ENCODE data around the gene CARS1.

The CARS1 gene

DNA sequence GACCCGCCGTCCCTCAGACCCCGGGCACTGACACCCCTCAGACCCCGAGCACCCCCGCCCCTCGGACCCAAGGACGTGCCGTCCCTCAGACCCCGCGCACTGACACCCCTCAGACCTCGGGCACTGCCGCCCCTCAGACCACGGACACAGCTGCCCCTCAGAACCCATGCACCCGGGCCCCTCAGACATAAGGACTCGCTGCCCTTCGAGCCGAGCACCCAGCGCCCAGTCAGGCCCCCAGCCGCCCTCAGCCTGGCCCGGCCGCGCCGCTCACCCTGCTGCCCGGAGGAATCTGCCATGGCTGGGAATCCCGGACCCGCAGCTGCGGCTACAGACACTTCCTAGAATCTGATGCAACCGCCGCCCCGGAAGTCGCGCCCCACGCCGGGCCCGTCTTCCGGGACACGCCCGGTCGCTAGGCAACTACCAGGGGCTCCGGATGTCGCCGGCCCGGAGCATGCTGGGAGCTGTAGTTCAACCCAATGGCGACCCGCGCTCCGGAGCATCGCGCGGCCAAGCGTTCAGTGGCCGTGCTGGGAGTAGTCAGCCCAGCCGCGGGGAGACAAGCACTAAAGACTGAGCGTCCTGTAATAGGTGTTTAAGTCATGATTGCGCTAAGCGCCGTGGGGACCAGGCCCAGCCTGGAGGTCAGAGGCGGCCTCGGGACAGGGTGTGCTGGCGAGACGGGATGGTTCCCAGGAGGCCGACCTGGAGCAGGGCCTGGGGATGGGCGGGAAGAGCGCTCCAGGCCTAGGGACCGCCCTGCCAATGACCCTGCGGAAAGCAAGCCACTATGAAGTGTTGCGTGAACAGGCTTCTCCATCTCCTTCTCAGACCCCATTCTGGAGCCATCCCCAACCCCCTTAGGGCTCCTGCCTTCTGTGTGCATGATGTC, at the start of gene CARS1:
CARS1 (minus strand) TSS at position 355 of the 895 bp plus-strand sequence; CDS start at position 299, 56 bp downstream.
- peak; percentile 83 for DNase-seq

DNA sequence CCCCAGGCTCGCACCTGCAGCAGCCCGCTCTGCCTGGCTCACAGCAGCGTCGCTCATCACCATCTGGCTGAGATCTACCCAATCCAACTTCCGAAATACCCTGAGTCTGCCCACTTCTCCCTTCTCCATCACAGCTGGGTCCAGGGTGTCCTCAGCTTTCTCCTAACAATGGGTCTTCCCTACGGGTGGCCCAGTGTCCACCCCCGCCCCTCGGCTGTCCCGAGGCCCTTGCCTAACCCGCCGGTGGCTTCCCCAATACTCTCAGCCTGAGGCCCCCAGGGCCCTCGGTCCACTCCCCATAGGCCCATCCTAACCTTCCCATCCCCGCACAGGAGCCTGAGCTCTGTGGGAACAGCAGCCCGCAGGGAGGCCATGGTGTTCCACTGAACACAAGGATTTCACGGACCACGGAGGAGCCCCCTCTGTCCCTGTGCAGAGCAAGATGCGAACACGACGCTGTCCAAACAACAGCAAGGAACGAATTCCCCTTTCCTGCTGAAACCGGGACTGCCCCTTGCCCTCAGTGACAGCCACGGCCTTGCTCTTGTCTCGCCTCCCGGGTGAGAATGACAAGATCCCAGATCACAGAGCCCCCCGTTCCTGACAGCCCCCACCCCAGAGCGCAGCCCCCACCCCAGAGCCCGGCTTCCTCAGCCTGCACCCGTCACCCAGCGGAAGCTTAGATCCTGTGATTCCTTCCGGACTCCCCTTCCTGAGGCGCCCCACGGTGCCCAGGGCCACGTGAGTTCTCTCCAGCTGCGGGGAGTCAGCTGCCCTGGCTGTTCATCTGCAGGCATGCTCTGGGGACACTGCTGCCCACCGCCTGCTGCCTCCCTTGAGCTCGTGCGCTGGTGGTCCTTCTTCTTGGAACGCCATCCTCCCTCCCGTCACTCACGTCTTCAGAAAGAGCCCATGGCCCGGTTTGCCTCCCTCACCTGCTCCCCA, 48.8 kb upstream of the CARS1 start:
- DNase-seq = no peak

DNA sequence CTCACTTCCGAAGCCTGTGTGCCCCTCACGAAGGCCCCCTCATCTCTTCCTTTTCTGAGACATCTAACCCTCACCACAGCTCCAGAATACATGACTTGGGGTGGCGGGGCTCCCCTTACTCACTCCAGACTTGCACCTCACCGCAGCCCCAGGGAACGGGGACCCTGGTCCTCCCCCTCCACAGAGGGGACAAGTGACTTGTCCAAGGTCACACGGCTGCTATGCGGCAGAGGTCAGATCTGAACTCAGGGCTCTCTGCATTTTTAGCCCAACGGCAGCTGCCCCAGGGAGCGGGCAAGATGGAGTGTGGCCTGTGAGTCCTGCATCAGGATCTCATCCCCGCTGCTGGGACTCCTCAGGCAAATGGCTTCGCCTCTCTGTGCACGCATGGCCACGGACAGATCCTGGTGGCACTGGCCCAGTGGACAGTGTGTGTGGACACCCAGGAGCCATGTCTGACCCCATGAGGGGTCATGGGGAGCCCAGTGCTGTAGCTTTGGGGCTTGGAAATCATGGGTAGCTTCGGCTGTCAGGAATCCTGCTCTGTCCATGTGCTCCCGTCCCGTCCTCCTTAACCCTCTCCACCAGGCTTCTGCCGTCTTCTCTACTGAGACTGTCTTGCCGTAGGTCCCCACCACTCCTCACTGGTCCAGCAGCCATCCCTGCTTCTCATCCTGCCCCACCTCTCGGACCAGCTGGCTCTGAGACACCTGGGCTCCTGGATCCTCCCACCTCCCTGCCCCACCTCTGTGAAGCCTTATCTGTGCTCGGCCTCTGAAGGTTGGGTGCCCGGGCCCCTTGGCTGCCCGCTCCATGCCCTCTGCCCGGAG, 48.0 kb upstream of the CARS1 start:
- DNase-seq = no peak

DNA sequence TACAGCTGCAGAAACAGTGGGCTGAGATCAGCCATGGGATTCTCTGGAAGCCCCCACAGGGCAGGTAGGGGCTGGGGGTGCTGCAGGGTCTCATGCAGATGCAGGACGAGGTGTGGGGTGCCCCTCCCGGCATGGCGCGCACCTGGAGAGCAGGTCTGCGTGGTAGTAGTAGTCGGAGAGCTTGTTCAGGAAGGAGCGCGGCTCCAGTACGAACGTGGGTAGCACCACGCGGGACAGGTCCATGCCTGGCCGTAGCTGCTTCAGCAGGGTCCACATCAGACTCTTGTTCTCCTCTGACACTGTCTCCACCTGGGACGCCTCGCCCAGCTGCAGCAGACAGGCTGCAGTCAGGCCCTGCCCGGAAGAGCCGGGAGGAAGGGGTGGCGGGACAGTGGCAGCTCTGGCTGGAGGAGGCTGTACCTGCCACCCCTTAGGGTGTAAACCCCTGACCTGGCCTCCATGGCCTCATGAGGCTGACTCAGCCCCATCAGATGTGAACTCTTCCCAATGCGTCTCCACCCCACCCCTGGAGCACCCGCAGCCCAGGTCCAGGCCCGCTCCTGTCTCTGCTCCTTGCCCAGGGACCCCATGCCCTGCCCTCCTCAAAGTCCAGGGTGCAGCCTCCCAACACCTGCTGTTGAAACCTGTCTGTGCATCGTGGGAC, 47.0 kb upstream of the CARS1 start:
- no peak for DNase-seq

DNA sequence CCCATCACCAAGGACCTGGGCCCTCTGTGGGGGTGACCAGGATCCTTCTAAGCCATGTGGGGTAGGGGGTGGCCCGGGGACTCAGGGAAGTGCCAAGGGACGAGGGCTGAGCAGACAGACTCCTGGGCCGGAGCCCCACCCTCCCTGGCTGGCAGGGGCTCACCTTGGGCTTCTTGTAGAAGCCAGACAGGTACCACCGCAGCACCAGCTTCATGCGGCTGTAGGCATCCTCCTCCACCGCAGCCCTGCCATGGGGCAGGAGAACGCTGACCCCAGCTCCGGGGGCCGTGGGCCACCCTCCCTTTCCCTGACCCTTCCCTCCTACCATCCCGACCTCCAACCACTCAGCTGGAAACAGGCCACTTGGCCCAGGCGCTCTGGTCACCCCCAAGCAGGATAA, 45.9 kb upstream of the CARS1 start:
- DNase-seq = no peak

DNA sequence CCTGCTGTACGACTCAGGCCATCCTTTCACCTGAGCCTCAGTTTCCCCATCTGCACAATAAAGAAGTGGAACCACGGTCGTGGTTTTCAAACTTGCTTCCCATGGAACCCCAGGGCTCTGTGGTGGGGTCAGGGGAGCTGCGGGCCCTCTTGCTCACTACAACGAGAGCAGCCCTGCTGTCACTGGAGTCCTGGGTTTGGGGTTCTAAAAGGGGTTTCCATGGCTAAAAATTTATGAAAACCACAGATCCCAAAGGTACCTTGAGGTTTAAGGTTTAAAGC, 45.4 kb upstream of the CARS1 start:
- DNase-seq = no peak

DNA sequence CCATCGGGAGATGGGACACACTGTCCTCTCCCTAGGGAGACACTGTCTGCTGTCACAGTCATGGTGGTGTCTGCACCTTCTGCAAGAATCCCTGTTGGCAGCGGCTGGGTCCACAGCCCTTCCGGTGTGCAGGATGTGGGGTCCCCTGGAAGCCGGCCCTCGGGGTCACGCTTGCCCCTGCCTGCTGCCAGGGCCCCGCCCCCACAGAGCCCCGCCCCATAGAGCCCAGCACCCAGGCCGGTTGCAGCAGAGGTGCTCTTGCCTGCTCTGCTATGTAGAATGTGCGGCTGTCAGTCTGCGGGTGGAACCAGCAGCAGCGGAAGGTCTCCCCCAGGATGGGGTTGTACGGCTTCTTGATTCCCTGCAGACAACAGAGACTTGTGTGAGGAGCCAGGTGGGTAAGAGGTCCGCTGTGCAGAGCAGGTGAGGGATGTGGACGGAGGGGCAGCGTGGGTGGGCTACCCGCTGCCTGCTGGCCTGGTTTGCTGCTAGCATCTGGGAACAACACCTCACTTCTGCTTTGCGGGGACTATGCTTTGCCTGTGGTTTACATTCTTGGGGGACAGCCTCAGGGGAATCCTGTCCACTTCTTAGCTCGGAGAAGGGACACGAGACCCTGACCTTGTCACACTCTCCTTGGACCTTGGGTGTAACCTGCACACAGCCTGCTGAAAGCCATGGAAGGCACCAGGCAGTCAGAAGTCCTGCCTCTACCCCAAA, 44.9 kb upstream of the CARS1 start:
- DNase-seq = no peak

DNA sequence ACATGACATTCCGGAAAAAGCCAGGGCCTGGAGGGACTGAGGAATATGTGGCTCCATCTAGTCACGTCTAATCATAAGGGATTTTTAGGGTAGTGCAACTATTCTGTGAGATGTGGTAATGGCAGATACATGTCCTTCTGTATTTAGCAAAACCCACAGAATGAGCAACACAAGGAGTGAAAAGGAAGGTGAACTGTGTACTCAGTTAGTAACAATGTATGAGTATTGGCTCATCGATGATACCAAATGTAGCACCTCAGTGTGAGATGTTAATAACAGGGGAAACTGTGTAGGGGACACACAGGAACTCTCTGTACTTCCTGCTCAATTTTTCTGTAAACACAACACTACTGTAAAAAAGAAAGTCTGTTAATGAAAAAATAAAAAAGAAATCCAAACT, 42.0 kb upstream of the CARS1 start:
- DNase-seq = no peak

DNA sequence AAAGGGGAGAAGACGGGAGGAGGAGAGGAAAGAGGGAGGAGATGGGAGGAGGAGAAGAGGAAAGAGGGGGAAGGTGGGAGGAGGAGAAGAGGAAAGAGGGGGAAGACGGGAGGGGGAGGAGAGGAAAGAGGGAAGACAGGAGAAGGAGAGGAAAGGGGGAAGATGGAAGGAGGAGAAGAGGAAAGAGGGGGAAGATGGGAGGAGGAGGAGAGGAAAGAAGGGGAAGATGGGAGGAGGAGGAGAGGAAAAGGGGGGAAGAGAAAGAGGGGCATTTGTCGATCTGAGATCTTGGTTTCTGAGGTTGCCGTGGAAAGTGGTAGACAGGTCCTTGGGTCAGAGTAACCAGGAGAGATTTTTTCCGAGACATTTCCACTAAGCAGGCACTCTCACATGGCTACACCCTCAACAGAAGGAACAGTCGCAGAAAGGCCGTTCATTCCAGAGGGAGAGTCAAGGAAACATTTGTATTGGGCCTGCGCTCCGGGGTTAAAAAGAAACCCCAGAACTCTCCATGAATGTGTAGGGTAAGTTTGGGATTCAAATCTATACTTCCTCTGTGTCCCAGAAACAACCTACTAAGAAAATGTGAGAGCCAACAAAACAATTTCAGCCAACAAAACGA, 39.8 kb upstream of the CARS1 start:
- no peak for DNase-seq

DNA sequence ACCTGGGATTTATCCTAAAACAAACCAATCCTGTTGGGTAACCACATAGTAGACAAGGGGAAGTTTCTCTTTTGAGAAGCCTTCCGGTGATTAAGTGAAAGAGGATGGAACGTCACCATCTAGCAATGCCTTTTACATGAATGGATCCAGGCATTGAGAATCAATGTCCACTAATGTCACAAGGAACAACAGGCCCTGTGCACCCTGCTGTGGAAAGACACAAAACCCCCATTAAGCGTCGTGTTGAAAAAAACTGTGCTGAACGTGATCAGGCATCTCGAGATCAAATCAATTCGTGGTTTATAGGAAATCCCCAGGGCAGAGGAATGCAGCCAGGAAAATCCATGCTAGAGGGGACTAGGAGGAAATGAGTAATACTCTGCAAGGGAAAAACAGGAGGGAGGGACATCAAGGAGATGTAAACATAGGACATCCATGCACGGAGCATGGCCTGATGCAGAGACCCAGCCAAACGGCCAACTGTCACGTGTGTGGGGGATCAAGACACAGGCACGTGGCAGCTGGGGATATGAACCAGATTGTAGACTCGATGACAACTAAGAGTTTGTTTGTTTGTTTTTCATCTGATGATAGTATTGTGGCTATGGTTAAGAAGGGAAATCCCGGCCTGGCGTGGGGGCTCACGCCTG, 38.6 kb upstream of the CARS1 start:
- no peak for DNase-seq

DNA sequence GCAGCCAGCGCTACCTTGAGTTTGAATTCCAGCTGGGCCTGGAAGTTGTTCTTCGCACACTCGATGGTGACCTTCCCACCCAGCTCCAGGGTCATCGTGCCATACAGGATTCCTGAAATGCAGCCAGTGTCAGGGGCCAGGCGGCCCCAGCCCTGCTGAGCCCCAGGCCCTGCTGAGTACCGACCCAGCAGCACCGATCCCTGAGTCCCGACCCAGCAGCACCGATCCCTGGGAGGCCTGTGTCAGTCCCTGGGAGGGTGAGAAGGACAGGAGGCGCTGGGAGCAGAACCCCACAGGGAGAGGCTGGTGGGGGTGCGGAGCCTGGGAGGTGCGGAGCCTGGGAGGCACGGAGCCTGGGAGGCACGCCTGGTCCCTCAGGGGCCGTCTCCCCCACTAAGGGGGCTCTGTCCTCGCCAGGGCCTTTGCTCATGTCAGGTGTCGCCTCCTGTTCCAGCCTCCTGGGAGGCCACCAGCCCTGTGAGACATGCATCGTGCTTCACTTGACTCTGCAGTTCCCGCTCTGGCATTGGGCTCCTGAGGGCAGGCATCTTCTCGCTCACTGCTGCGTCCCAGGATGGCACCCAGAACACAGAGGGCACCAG, 37.1 kb upstream of the CARS1 start:
- no peak for DNase-seq

DNA sequence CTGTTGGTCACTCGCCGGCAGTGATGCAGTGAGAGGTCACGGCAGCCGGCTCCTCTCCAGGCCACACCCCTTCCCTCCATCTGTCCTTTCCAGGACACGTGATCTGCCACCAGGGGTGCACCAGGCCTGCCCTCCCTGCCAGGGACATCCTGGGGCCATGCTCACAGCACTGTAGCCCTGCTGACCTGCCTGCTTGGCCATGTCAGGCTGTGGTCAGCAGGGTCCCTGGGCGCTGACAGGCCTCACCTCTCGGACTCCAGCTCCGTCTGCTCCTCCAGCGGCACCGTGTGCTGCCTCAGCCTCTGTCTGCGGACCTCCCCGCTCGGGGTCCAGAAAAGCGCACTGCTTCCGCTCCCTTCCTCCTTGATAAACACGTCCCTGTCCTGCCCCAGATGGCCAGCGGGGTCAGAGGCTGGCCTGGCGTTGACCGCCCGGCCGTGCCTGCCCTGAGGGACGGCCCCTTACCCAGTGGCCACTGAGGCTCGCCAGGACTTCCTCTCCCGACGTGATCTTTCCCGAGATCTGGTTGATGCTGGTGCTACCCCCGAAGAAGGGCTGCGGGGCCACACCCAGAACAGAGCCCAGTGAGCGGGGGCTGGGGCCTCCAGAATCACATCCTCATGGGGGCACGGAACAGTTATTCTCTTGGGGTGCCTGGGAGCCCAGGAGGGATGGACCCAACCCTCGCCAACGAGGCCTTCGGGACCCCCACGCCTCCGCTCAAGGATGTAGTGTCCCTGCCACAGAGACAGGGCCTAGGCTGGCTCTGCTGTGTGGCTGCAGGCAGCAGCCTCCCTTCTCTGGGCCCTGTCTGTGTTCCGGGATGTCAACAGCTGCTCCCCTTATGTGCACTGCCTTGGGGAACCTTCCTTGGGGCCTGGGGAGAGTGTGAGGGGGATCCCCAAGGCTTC, 36.3 kb upstream of the CARS1 start:
- DNase-seq = no peak

DNA sequence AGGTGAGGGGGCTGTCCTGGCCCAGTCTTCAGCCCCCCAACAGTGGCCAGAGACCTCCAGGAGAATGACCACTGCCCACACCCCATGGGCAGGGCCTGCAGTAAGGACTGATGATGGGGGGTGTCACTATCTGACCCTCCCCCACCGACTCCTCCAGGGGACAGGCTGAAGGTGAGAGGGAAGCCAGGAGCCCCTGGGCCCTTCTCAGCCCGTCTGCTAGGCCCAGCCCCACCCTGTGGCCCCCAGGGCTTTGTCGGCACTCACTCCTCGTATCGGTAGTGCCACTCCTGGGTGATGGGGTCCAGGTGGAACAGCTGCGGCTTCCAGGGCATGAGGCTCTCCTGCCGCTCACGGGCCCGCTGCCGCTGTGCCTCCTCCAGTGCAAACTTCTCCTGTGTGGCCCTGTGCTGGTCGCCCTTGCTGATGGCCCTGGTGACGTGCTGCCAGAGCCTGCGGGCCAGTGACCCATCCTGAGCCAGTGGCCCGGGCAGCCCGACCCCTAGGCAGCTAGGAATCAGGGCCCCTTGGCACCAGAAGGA, 35.4 kb upstream of the CARS1 start:
- no peak for DNase-seq

DNA sequence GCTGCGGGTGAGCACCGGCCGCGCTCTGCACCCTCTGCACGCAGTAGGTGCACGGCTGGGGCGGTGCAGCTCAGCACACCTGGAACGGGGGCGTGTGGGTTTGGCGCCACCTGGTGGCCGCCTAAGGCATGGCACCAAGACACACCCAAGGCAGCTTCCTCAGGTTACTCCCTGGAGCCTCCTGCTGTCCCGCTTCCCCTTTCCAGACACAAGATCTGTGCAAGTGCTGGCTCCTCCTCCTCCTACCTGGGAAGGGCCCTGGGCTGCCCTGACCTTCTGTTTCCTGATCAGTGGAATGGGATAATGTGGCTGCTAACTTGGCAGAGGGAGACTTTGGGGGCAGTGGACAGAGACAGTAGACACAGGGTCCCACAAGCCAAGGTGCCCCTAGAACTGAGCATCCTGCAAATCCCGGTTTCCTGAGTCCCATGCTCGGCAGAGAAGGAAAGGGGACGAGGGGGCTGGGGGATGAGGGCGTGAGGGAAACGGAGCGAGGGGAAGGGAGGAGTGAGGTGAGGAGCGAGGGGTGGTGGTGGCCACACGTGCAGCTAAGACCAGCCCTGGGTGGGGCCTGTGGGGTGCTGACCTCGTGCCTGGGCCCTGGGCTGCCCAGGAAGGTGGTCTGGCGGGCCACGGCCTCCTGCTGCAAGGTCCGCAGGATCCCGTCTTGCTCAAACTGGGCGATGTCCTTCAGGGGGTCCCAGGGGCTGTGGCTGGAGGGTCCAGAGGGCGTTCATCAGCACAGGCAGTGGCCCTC, 34.8 kb upstream of the CARS1 start:
- DNase-seq = peak; percentile 65

DNA sequence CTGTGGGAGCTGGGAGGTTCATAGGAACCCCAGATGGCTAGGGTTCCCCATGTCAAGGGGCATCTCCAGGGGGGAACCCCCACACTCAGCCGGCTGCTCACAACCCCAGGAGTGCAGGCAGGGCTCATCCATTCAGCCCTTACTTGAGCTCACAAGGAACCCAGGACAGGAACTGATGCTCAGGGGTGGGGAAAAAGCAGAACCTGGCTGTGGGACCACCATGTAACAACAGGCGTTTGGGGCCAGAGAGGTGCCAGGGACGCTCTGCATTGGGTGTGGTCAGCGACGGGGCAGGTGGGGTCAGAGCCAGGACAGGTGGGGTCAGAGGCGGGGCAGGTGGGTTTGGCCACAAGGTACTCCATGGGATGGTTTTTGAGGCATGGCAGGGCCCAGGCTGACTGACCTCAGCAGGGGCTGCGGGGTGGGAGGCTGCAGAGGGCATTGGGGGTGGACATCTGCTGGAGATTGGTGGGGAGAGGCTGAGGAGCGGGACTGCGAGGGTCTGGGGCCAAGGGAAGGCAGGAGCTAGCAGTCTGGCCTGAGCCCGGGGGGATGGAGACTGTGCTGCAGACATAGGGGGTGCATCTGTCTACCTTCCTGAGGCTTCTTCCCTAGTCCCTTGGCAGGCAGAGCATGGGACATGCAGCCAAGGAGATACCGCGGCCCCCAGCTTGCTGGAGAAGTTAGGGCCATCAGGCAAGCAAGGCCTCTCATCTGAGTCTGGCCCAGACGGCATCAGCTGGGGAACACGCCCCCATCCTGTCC, 34.0 kb upstream of the CARS1 start:
- DNase-seq = no peak

DNA sequence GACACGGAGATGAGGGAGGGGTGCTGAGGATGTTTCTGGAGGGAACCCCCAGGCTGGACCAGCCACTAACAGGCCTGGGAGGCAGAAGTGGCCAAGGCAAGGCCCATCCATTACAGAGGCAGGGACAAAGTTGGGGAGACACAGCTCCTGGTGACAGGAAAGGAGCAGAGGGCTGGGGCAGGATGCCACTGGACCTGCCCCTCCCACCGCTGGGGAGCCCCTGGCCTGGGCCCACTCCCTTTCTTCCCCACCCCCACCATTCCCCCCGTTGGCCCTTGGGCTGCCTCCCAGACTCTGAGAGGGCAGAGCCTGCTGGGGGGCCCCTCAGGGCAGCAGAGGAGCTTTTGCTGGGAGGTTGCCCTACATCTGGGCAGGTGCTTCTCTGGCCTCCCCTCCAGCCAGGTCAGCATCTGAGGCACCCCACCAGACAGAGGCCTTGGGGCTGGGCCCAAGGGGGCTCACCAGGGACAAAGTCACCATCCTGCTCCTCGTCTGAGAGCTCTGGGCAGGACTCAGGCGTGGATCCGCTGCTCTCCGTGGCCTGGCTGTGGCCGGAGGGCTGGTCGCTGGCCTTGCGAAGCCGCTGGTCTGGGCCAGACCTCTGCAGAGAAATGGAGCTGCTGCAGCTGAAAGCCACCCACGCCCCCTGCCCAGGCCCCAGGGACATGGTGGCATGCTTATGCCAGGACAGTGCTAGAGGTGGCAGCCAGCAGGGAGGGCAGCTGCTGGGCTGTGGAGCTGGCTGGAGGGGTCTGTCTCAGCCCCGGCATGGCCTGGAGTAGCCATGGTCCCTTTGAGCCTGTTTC, 33.1 kb upstream of the CARS1 start:
- no peak for DNase-seq

Data from NCI-H2171 treated with DMSO at 0.1 percent for 48 hours (cell line).